Skeletal muscle cell (primary cell): Measurements from ENCODE around the gene PA2G4.
A peak's percentile ranks its signal among the peaks of the same experiment; 100 is the strongest.

Experiments
- DNase-seq: peaks from one replicate; pipeline ENCODE4 v3.0.0-alpha.2; 2010; ENCODE audit warnings: low read depth
- H3K4me3 ChIP-seq: 2 replicates; pipeline ENCODE4 v1.5.1; 2011; ENCODE audit warnings: low read depth, mild to moderate bottlenecking, control low read depth, low read length, moderate library complexity

The PA2G4 gene

GRCh38 chr12:56120158-56120846, 15.9 kb downstream of the PA2G4 start:
- H3K4me3 ChIP-seq: no peak overlapping the region
- DNase-seq: no peak

GRCh38 chr12:56121204-56121870, 17.0 kb downstream of the PA2G4 start:
- H3K4me3 ChIP-seq: no peak overlapping the region
- no peak for DNase-seq

GRCh38 chr12:56122637-56123036, 18.3 kb downstream of the PA2G4 start:
- no peak for DNase-seq
- H3K4me3 ChIP-seq: no peak overlapping the region

GRCh38 chr12:56124133-56124532, 19.8 kb downstream of the PA2G4 start:
- H3K4me3 ChIP-seq: no peak overlapping the region
- DNase-seq: no peak

- no peak overlapping the region for H3K4me3 ChIP-seq
- no peak for DNase-seq
Observed at GRCh38 chr12:56126732-56127239, 22.4 kb downstream of the PA2G4 start.

GRCh38 chr12:56127485-56127887, 23.1 kb downstream of the PA2G4 start:
- H3K4me3 ChIP-seq: peak overlapping the region; percentile 97
- DNase-seq: no peak

- peak; percentile 99 for DNase-seq
- peak within 1 kb of the TSS; percentile 97 for H3K4me3 ChIP-seq
Observed at GRCh38 chr12:56127888-56128669, 23.7 kb downstream of the PA2G4 start, which contains the start of gene ESYT1. TSS of gene ESYT1 (plus strand) at chr12:56128267. CDS start at chr12:56128320, 53 bp downstream.

GRCh38 chr12:56128670-56129205, 24.4 kb downstream of the PA2G4 start:
- H3K4me3 ChIP-seq: peak overlapping the region; percentile 97
- DNase-seq: no peak

- peak overlapping the region; percentile 97 for H3K4me3 ChIP-seq
- no peak for DNase-seq
Observed at GRCh38 chr12:56129206-56129941, 25.0 kb downstream of the PA2G4 start.

GRCh38 chr12:56129942-56130495, 25.7 kb downstream of the PA2G4 start:
- peak overlapping the region; percentile 97 for H3K4me3 ChIP-seq
- DNase-seq: no peak

GRCh38 chr12:56130876-56131275, 26.5 kb downstream of the PA2G4 start:
- no peak overlapping the region for H3K4me3 ChIP-seq
- DNase-seq: no peak

- no peak overlapping the region for H3K4me3 ChIP-seq
- DNase-seq: no peak
Observed at GRCh38 chr12:56134897-56135296, 30.5 kb downstream of the PA2G4 start.

- H3K4me3 ChIP-seq: no peak overlapping the region
- no peak for DNase-seq
Observed at GRCh38 chr12:56137853-56138571, 33.7 kb downstream of the PA2G4 start.

- no peak for DNase-seq
- H3K4me3 ChIP-seq: no peak overlapping the region
Observed at GRCh38 chr12:56141946-56142784, 37.8 kb downstream of the PA2G4 start.

- no peak for DNase-seq
Observed at GRCh38 chr12:56143217-56143616, 38.9 kb downstream of the PA2G4 start.

GRCh38 chr12:56143870-56144269, 39.5 kb downstream of the PA2G4 start:
- no peak overlapping the region for H3K4me3 ChIP-seq
- DNase-seq: no peak

More at GRCh38 chr12:56143217-56143616, 38.9 kb downstream of the PA2G4 start:
- no peak overlapping the region for H3K4me3 ChIP-seq

- no peak for DNase-seq
- H3K4me3 ChIP-seq: no peak overlapping the region
Observed at GRCh38 chr12:56145217-56145616, 40.9 kb downstream of the PA2G4 start.
